OCI-LY1 (cell line): ENCODE data around the gene MANEA.

ENCODE experiments used
- H2AFZ ChIP-seq: fragments of 200-600 bp; sonication (generic), shearing (Covaris generic); 2 replicates; pipeline ENCODE4 v1.6.0; 2014; ENCODE audit warnings: antibody characterized with exemption, mild to moderate bottlenecking, low read length
- H3F3A ChIP-seq: fragments of 200-600 bp; sonication (generic), shearing (Covaris generic); 2 replicates; pipeline ENCODE4 v1.6.0; 2014; ENCODE audit warnings: mild to moderate bottlenecking, antibody characterized with exemption, low read length, moderate library complexity; ENCODE audit not compliant: insufficient read depth
- H3K27ac ChIP-seq: fragments of 200-600 bp; sonication (generic); 2 replicates; pipeline ENCODE4 v1.5.1; 2014; ENCODE audit warnings: low read length, mixed run types, mild to moderate bottlenecking, low read depth; ENCODE audit not compliant: poor library complexity, severe bottlenecking
- H3K27me3 ChIP-seq: fragments of 200-600 bp; sonication (generic); 2 replicates; pipeline ENCODE4 v1.6.0; 2014; ENCODE audit warnings: antibody characterized with exemption, mild to moderate bottlenecking, low read length, moderate library complexity; ENCODE audit not compliant: insufficient read depth
- H3K36me3 ChIP-seq: fragments of 200-600 bp; sonication (generic); 2 replicates; pipeline ENCODE4 v1.6.1; 2014; ENCODE audit warnings: mild to moderate bottlenecking, antibody characterized with exemption, low read length, moderate library complexity, mixed read lengths; ENCODE audit not compliant: insufficient read depth
- H3K4me1 ChIP-seq: fragments of 200-600 bp; sonication (generic); 2 replicates; pipeline ENCODE4 v1.5.1; 2014; ENCODE audit warnings: mild to moderate bottlenecking, low read length, moderate library complexity; ENCODE audit not compliant: insufficient read depth, severe bottlenecking
- H3K4me2 ChIP-seq: fragments of 200-600 bp; sonication (generic), shearing (Covaris generic); 2 replicates; pipeline ENCODE4 v1.6.1; 2014; ENCODE audit warnings: low read length
- H3K4me3 ChIP-seq: fragments of 200-600 bp; sonication (generic); 2 replicates; pipeline ENCODE4 v1.5.1; 2014; ENCODE audit warnings: low read length, low read depth, mild to moderate bottlenecking, mixed read lengths; ENCODE audit not compliant: poor library complexity, severe bottlenecking
- H3K79me2 ChIP-seq: fragments of 200-600 bp; shearing (Covaris generic); 2 replicates; pipeline ENCODE4 v1.6.1; 2016; ENCODE audit warnings: mixed run types, low read length, mixed read lengths; ENCODE audit not compliant: insufficient read depth
- H3K9ac ChIP-seq: fragments of 200-600 bp; sonication (generic), shearing (Covaris generic); 2 replicates; pipeline ENCODE4 v1.6.1; 2014; ENCODE audit warnings: mild to moderate bottlenecking, low read length, mixed read lengths
- H3K9me2 ChIP-seq: fragments of 200-600 bp; sonication (generic), shearing (Covaris generic); 2 replicates; pipeline ENCODE4 v1.6.1; 2014; ENCODE audit warnings: low read depth, mild to moderate bottlenecking, low read length, mixed read lengths
- H3K9me3 ChIP-seq: fragments of 200-600 bp; shearing (Covaris generic); 2 replicates; pipeline ENCODE4 v1.6.1; 2014; ENCODE audit warnings: low read length, mixed read lengths
- H4K20me1 ChIP-seq: fragments of 200-600 bp; sonication (generic), shearing (Covaris generic); 2 replicates; pipeline ENCODE4 v1.6.0; 2016; ENCODE audit warnings: mild to moderate bottlenecking, low read length; ENCODE audit not compliant: insufficient read depth
- EZH2 ChIP-seq: fragments of 200-600 bp; sonication (generic), shearing (Covaris generic); IDR thresholded peaks from 2 replicates; pipeline ENCODE4 v1.8.0; 2017; ENCODE audit warnings: borderline replicate concordance, mixed run types, mild to moderate bottlenecking, antibody characterized with exemption, low read length, moderate library complexity, mixed read lengths
- TF ChIP-seq, protein P1 (sequence below): fragments of 200-600 bp; sonication (generic), shearing (Covaris generic); IDR thresholded peaks from 2 replicates; pipeline ENCODE4 v1.5.1; 2017; ENCODE audit warnings: mild to moderate bottlenecking, antibody characterized with exemption, low read length, moderate library complexity, mixed read lengths

Gene MANEA

DNA sequence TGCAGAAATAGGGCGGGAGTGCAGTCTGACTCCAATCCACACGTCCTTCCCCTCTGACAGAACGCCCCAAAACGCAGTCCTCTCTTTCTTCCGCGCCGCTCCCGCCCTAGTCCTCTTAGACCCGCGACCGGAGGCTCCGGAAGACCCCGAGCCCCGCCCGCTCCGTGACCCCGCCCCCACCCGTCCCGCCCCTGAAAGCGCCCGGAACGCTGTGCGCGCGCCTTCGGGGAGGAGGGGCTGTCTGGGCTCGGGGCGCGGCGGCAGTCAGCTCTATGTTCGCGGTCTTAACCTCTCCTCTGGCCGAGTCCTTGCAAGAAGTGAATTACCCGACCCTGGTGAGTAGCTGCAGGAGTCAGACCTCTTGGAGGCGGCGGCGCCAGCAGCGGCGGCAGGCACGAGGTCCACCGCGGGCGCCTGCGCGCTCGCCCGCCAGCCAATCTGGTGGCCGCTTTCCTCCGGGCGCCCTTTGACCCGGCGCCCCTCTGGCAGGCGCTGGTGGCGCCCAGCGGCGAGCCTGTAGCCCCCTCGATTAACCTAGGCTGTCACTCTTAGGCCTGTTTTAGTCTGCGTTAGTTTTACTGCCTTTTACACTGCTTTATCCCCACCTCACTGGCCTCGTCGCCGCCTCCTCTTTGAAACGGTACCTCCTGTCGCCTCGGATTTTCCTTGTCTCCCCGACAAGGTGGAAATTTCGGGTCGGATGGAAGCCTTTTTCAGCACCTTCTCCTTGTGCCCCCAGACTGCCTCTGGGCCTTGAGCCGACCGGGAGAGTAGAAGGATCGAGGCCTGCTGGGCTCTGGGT lies at the start of gene MANEA:
MANEA (plus strand) TSS at position 232 of the 802 bp plus-strand sequence. CDS start 8,905 bp downstream, outside the sequence.
- Histone ChIP-seq H3K4me1 (peaks cover 31% of the 10 kb centered on the region), H3K27ac (peak within 1 kb of the TSS; percentile 97), H3K4me2 (peak within 1 kb of the TSS; percentile 73), H3K9ac (peak within 1 kb of the TSS; percentile 94), H4K20me1 (no peaks in the 10 kb centered on the region), H3K4me3 (peak within 1 kb of the TSS; percentile 78), H3K27me3 (no peaks in the 10 kb centered on the region), H3K9me2 (no peaks in the 10 kb centered on the region), H3K36me3 (peaks cover 3% of the 10 kb centered on the region; the same call in 1 of the 2 replicates), H2AFZ (peak within 1 kb of the TSS; percentile 7), H3F3A (0 out of 2 replicates have a peak, but pooled peaks cover 5% of the 10 kb centered on the region), H3K9me3 (no peaks in the 10 kb centered on the region), H3K79me2 (peaks cover 58% of the 10 kb centered on the region)
- TF ChIP-seq, protein P1, sequence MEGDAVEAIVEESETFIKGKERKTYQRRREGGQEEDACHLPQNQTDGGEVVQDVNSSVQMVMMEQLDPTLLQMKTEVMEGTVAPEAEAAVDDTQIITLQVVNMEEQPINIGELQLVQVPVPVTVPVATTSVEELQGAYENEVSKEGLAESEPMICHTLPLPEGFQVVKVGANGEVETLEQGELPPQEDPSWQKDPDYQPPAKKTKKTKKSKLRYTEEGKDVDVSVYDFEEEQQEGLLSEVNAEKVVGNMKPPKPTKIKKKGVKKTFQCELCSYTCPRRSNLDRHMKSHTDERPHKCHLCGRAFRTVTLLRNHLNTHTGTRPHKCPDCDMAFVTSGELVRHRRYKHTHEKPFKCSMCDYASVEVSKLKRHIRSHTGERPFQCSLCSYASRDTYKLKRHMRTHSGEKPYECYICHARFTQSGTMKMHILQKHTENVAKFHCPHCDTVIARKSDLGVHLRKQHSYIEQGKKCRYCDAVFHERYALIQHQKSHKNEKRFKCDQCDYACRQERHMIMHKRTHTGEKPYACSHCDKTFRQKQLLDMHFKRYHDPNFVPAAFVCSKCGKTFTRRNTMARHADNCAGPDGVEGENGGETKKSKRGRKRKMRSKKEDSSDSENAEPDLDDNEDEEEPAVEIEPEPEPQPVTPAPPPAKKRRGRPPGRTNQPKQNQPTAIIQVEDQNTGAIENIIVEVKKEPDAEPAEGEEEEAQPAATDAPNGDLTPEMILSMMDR, result no peak
- TF ChIP-seq EZH2, result no peak

- Histone ChIP-seq H3K9ac (no peak overlapping the region), H3K4me1 (no peaks in the 10 kb centered on the region), H2AFZ (no peak overlapping the region), H4K20me1 (no peaks in the 10 kb centered on the region), H3K27me3 (no peaks in the 10 kb centered on the region), H3K36me3 (no peaks in the 10 kb centered on the region), H3K9me3 (no peaks in the 10 kb centered on the region), H3K4me3 (no peak overlapping the region), H3K27ac (no peak overlapping the region), H3K4me2 (no peak overlapping the region), H3F3A (no peaks in the 10 kb centered on the region), H3K79me2 (no peaks in the 10 kb centered on the region), H3K9me2 (no peaks in the 10 kb centered on the region)
- no peak for TF ChIP-seq EZH2
- TF ChIP-seq, protein P1, result no peak
These were observed 47.6 kb upstream of the MANEA start for GRCh38 chr6:95529762-95530161.

DNA sequence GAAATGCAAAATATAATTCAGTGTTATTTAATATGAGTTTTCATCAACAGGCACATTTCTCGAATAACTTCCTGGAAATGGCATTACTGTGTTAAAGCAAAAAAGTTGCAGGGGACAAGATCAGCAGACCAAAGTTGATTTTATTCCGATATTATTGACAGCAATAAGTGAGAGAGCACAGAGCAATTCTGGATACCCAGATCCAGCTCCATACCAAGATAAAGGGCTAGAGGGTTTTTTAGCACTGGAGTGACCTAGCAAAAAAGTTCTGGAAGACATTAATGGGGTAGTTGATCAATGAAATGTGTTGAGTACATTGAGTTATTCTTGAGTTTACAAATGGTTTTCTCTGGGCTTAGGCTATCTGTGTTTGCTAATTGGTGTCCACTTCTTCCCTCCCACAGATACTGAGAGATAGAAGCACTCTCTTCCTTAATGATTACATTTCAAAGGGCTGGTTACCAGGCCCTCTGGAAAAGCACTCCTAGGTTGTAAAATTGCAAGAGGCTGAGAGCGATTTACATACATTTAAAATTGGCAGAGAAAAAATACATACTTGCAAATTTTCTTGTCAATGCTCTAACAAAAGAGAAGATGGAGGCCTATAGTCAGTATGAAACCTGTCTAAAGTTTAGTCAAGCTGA lies 47.0 kb upstream of the MANEA start:
- H3K27ac ChIP-seq, result no peak overlapping the region
- no peaks in the 10 kb centered on the region for H3F3A ChIP-seq
- TF ChIP-seq, protein P1, result no peak
- no peaks in the 10 kb centered on the region for H3K4me1 ChIP-seq
- H3K9me2 ChIP-seq, result no peaks in the 10 kb centered on the region
- no peaks in the 10 kb centered on the region for H3K9me3 ChIP-seq
- no peaks in the 10 kb centered on the region for H4K20me1 ChIP-seq
- no peak overlapping the region for H3K4me2 ChIP-seq
- no peaks in the 10 kb centered on the region for H3K27me3 ChIP-seq
- H2AFZ ChIP-seq, result no peak overlapping the region
- H3K79me2 ChIP-seq, result no peaks in the 10 kb centered on the region
- no peak overlapping the region for H3K4me3 ChIP-seq
- no peaks in the 10 kb centered on the region for H3K36me3 ChIP-seq
- no peak overlapping the region for H3K9ac ChIP-seq
